CD4-positive, alpha-beta T cell treated with Interleukin-15 for 1 hour (primary cell): ENCODE data around the gene DDX18.

Experiments
- DNase-seq: peaks from one replicate; pipeline ENCODE4 v3.0.0-alpha.2; 2020

The DDX18 gene

GRCh38 chr2:117835990-117836760 lies 21.7 kb downstream of the DDX18 start:
- peak; percentile 45 for DNase-seq

GRCh38 chr2:117845304-117845703 lies 30.8 kb downstream of the DDX18 start:
- DNase-seq, result no peak

GRCh38 chr2:117850015-117850414 lies 35.5 kb downstream of the DDX18 start:
- DNase-seq, result no peak

- DNase-seq, result no peak
Measured at GRCh38 chr2:117850461-117850860, 36.0 kb downstream of the DDX18 start.

GRCh38 chr2:117851969-117852368 lies 37.5 kb downstream of the DDX18 start:
- no peak for DNase-seq

DNA sequence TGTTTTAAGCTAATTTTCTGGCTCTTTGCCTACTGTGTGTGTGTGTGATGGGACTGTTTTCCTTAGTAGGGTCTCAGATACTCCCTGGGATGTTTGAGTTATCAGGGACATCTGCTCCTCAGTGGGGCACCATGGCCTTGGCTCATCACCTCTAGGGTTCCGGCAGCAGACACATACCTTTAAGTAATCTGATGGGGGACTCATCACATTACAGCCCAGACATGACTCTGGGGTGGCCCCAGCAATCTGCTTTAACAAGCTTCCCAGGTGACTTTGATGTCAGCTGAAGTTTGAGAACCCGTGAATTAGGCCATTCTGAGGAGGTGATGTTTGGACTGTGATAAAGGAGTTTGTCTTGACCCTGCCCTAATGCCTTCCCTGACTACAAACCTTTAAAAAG lies 38.8 kb downstream of the DDX18 start:
- no peak for DNase-seq

DNA sequence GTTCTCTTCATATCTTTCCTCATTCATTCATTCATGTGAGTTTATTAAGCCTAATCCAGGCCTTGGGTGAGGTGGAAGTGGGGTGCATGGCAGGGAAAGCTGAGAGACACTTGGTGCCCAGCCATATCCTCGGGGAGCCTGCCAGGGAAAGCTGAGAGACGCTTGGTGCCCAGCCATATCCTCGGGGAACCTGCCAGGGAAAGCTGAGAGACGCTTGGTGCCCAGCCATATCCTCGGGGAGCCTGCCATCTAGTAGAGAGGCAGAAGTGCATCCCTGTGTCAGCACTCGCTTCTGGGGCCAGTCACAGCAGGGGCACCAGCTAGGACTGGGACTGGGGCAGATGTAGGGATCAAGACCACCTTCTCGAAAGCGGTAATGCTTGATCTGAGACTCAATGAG lies 39.4 kb downstream of the DDX18 start:
- no peak for DNase-seq

GRCh38 chr2:117854610-117855009 lies 40.1 kb downstream of the DDX18 start:
- no peak for DNase-seq

DNA sequence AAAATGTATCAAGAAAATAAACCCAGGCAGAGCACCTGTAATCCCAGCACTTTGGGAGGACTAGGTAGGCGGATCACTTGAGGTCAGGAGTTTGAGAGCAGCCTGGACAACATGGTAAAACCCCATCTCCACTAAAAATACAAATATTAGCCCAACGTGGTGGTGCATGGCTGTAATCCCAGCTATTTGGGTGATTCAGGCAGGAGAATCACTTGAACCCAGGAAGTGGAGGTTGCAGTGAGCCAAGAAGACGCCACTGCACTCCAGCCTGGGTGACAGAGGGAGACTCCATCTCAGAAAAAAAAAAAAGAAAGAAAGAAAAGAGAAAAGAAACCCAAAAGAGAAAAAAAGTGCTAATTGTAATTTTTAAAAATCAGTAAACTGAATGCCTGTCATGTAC lies 41.4 kb downstream of the DDX18 start:
- no peak for DNase-seq

DNA sequence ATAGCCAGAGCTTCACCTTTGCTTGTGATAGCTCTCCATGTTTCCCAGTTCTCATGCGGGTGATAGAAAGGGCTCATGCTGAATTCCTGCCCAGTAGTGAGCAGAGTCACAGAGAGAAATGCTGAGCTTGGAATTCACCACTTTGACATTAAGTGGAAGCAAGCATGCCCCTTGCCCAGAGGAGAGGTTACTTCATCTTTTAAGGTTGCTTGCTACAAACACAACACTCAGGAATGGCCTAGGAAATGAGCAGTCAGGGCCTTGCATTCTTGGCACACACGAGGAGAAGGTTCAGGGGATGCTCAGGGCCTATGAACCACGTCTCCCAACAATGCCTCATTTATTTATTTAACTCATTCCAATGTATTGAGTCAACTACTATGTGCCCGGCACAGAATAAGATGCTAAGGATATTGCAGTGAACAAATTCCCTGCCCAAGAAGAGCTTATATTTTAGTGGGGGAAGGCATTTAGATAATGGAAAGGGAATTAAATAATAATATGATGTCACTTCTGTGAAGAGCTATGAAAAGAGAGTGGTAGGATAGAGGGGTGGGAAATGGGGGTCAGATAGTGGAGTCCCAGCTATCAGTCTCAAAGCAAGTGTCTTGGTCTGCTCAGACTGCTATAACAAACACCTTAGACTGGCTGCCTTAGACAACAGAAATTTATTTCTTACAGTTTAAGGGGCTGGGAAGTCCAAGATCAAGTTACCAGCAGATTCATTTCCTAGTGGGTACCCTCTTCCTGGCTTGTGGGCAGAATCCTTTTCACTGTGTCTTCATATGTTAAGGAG lies 42.1 kb downstream of the DDX18 start:
- DNase-seq, result no peak

GRCh38 chr2:117858336-117858735 lies 43.8 kb downstream of the DDX18 start:
- no peak for DNase-seq

- DNase-seq, result no peak
Measured at GRCh38 chr2:117858892-117859531, 44.5 kb downstream of the DDX18 start.

DNA sequence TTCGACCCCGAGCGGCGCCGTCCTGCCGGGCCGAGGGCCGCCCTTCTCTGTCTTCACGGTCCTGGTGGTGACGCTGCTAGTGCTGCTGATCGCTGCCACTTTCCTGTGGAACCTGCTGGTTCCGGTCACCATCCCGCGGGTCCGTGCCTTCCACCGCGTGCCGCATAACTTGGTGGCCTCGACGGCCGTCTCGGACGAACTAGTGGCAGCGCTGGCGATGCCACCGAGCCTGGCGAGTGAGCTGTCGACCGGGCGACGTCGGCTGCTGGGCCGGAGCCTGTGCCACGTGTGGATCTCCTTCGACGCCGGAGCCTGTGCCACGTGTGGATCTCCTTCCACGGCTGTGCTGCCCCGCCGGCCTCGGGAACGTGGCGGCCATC lies 45.0 kb downstream of the DDX18 start:
- DNase-seq, result no peak

- DNase-seq, result no peak
Measured at GRCh38 chr2:117859924-117860647, 45.6 kb downstream of the DDX18 start.

GRCh38 chr2:117862459-117862858 lies 48.0 kb downstream of the DDX18 start:
- DNase-seq, result no peak

DNA sequence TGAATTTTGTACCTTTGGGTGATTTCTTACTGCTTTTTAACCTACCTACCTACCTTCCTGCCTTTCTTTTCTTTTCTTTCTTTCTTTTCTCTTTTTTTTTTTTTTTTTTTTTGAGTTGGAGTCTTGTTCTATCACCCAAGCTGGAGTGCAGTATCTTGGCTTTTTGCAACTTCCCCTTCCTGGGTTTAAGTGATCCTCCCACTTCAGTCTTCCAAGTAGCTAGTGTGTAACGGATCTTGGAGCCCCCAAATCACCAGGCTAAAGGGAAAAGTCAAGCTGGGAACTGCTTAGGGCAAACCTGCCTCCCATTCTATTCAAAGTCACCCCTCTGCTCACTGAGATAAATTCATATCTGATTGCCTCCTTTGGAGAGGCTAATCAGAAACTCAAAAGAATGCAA lies 61.3 kb downstream of the DDX18 start:
- no peak for DNase-seq

GRCh38 chr2:117879003-117879402 lies 64.5 kb downstream of the DDX18 start:
- DNase-seq, result no peak
